NCI-H2171 (cell line): ENCODE data around the gene AQP6.

Experiments used
- DNase-seq: peaks from one replicate; lab custom pipeline; 2025; lab: John Stamatoyannopoulos, UW

The AQP6 gene

DNA sequence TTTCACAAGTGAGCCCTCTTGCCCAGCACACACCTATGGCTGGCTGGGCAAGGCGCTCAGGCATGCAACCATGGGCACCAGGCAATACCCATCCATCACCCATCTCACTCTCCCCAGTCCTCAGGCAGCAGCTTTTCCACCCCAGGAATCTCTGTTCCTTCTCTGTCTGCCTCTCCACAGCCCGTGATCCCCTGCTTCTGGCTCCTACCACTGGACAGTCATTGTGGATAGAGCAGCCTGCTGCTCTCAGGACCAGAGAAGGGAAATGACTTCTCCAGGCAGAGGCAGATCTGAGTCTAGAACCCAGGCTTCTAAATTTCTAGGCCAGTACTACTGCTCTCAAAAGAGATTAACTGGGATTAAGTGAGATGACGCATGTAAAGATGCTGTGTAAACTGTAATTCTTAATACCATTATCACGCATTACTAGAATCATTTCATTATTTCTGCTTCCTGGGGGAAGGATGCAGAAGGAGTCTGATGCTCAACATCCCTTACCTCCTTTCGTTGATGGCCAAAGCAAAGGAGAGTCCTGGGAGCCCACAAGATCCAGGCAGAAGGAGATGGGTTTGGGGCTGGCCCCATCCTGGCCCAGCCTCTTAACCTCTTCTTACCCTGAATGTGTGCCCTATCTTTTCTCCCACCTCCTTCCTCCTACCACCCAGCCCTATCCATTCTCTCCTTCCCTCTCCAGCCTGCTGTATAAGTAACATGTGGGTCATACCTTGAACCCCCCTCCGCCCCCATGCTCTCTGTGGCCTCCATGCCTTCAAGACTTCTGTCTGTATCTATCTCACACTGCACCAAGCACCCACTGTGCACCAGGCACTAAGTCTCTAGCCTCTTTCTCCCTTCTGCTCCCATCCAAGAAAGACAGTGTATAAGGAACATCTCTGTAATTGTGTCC lies 15.8 kb upstream of the AQP6 start:
- DNase-seq: no peak

DNA sequence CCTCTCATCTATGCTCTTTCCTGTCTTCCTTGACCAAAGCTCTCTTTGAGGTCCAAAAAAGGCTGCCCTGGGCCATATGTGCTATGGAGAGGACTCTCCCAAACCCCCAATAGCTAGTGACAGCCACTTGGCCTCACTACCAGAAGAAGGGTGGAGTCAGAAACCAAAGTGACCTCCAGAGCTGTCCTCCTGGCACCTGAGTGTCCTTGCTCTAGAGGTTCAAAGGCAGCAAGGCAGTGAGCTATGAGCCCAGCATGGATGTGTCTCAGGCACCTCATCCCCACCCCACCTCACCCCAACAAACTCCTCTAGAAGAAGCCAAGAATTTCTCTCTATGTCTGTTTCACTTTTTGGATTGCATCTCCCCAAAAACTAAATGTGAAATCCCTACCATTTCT lies 15.2 kb upstream of the AQP6 start:
- DNase-seq: no peak

DNA sequence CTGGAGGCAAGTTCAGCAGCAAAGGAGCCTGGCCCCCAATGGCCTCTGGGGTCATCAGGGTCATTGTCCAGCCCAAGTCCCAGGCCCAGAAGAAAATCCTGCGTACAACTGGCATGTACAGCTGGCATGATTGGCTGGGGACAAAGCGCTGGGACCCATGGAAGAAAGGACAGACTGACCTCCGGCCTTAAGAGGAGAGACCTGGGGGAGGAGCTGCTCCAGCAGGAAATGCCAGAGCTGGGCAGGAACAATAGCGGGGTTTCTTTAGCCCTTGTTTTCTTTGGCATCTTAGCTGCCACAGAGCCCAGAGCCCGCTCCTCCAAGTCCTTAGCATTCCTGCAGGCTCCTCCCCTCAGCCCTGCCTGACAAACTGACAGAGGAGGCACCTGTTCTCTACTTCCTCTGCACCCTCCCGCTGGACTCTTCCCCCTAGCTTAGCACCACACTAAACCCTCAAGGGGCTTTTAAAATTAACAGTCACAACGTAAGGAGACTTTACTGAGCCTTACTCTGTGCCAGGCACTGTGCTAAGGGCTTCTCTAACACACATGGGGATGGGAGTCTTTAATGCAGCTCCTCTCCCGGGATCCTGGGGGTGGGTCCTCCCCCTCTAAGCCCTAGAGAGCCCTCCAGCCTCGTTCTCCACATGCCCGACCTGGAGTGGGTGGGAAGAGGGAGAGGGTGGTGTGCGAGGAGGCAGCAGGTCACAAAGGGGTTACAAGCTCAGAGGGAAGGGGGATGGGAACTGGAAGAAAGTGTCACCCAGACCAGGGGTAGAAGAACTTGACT lies 12.9 kb upstream of the AQP6 start:
- DNase-seq: no peak

DNA sequence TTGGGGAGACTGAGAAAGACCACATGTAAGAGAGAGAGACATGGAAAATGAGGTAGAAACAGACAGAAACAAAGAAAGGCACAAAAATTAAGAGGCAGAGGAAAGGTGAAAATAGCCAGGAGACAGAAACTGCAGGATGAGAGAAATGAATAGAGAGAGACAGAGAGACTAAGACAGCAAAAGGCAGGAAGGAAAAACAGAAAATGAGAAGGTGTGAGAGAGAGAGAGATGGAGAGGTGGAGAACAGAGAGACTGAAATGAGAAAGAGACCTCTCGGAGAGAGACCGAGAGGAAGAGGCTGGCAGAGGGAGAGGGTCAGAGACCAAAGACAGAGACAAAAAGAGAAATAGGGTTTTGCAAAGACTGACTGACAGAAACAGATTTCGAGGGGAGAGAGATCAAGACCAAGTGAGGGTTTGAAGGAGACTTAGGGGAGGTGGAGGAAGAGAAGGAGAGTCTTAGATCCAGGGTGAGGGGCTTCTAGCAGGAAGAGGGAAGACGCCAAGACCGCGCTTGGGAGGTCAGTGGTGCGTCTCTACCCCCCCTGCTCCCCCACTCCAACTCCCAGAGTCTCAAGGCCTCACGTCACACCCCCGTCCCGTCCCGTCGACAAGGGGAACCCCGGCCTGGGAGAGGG lies 12.2 kb upstream of the AQP6 start:
- no peak for DNase-seq

DNA sequence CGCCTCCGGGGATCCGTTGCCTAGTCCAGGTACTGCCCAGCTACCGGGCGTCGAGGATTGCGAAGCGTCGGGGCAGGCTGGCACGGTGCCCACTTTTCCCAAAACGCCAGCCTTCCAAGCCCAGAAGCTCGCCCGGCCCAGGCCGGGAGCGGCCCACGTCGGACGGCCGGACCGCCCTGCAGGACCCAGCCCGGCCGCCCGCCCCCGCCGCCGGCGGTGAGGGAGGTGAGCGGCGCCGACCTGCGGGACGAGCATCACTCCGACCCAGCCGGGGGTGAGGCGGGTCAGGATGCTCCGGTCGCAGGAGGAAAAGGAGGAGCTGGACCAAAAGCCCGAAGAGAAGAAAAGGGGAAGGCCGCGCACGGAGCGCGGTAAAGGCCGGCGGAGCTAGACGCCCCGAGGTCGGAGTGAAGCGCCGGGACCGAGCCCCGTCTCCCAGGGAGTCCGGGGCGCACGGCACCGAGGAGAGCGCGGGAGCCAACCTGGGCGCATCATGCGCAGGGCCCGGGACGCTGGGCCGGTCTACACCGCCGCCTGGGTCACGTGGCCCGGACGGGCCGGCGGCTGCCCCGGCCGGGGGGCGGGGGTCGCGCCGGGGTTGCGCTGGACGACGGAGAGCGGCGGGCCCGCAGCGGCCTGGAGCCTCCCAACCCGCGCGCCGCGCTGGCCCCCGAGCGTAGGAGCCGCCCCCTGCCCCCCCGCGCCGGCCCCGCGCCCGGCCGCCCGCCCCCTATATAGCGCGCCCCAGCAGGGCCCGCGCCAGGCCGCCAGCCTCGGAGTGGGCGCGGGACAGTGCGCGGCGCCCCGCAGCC lies 11.4 kb upstream of the AQP6 start, which contains the start of gene AQP5:
Gene AQP5 (plus strand): TSS at position 762 of the 812 bp plus-strand sequence. CDS start 146 bp downstream, outside the sequence.
- DNase-seq: no peak

DNA sequence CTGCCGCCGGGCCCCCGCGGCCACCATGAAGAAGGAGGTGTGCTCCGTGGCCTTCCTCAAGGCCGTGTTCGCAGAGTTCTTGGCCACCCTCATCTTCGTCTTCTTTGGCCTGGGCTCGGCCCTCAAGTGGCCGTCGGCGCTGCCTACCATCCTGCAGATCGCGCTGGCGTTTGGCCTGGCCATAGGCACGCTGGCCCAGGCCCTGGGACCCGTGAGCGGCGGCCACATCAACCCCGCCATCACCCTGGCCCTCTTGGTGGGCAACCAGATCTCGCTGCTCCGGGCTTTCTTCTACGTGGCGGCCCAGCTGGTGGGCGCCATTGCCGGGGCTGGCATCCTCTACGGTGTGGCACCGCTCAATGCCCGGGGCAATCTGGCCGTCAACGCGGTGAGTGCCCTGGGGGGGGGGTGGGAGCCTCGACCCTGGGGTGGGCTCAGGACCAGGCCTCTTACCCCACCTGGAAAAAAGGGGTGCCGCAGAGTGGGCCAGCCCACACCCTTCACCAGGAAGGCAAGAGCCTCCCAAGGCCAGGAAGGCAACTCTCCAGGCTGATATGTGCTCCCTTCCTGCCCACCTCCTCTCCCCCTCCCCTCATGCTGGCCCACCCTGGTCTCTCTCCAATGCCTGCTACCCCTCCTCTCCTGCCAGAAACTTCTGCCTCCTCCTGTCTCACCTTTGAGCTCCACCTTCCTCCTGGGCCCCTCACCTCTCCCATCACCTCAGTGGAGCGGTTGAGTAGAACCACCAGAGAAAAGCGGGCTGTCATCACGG lies 10.6 kb upstream of the AQP6 start:
- no peak for DNase-seq

DNA sequence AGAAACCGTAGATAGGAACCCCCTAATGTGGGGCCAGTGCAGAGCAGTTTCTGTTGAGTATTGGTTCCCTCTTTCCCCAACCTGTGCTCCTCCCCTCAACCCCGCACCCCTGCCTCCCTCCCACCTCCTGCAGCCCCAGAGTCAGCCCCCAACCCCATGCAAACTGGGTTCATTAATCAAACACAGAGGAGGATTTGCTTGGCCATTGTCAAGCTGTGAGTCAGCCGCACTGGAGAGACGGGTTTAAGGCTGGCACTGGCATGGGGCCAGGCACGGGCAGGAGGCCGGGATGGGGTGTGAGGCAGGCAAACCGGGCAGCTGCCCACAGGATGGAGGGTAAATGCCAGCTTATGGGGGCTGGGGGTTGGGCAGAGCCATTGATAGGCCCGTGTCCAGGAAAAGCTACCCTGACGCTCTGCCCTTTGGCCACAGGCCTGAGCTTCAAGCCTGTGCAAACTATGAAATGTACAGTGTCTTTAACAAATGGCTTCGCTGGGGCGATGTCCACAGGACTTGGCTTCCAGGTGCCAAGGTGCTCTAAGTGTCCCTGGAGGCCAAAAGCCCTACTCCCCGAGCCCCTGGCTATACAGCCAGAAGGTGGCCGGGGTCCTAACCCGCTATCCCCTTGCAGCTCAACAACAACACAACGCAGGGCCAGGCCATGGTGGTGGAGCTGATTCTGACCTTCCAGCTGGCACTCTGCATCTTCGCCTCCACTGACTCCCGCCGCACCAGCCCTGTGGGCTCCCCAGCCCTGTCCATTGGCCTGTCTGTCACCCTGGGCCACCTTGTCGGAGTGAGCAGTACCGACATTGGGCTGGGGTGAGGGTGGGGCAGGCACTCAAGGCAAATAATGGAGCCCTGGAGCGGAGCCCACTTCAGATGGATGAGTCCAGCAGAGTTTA lies 9.6 kb upstream of the AQP6 start:
- DNase-seq: no peak

DNA sequence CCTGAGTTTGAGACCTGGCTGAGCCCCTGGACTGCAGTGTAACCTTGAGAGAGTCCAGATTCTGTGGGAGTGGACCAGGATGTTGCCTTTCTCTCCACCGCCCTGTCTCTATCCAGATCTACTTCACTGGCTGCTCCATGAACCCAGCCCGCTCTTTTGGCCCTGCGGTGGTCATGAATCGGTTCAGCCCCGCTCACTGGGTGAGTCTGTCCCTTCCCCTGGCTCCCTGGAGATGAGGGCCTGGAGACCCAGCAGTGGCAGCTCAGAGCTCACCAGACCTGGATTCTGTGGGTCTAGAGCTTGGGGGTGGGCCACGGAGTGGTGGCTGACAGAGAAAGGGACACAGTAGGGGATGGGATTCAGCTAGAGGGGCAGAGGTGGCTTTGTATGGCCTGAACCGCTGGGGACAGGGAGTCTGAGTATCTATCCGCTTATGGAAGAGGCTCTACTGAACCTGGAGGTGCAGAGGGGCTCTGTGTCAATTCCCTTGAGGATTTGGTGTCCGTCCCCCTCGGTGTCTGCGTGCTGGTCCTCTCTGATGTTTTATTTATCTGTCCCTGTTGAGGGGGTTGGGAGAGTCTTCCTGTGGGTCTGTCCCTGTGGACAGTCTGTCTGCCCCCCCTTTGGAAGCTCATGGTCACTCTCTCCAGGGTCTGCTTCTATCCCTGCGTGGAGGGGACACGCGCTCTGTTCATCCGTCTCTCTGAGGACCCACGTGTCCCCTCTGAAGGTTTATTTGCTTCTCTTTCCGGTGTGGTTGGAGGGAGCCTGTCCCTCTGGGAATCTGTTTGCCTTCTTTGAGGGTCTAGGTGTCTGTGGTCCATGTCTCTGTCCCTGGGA lies 8.6 kb upstream of the AQP6 start:
- DNase-seq: no peak

DNA sequence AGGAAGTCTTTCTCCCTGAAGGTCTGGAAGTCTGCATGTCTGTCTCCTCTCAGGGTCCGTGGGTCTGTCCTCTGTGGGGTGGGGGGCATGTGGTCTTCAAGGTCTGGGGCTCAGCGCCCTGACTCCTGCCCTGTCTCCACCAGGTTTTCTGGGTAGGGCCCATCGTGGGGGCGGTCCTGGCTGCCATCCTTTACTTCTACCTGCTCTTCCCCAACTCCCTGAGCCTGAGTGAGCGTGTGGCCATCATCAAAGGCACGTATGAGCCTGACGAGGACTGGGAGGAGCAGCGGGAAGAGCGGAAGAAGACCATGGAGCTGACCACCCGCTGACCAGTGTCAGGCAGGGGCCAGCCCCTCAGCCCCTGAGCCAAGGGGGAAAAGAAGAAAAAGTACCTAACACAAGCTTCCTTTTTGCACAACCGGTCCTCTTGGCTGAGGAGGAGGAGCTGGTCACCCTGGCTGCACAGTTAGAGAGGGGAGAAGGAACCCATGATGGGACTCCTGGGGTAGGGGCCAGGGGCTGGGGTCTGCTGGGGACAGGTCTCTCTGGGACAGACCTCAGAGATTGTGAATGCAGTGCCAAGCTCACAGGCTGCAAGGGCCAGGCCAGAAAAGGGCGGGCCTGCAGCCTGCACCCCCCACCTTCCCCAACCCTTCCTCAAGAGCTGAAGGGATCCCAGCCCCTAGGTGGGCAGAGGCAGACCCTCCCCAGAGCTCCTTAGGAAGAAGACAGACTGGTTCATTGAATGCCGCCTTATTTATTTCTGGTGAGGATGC lies 7.7 kb upstream of the AQP6 start:
- no peak for DNase-seq

DNA sequence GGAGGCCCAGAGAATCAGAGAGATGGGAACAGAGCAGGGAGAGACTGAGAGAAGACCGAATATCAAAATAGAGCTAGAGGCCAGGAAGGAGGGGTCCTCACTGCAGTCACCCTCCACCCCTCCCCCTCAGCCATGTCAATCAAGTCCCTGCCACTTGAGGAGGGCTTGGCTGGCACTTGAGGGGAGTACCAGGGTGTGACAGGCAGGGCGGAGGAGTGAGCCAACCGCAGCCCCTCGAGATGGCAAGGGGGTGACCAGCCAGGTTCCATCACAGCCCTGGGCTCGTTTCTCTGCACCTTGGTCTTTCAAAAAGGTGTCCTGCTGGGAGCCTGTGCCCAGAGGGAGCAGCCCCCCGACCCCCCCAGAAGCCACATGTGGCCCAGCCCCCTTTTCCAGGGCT lies 6.9 kb upstream of the AQP6 start:
- DNase-seq: no peak

DNA sequence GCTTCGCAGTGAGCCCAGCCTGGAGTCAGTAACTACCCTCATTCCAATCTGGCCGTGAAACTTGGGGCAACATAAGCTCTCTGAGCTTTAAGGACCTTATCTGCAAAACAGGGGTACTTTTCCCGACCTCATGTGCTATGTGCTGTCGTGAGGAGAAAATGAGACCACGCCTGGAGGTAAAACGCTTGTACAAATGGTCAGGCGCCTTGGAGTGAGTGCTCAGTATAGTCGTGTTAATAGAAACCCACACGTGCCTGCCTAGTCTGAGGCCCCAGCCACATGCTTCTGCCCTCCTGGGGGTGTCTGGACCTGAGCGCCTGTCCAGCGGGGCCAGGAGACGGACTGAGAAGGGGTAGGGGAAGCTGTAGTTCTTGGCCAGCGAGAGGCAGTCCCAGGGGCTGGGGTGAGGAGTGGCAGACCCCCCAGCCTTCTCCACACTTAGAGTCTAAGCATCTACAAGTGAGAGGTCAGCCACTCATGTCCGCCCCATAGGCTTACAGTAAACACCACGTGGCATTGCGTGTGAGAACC lies 6.2 kb upstream of the AQP6 start:
- no peak for DNase-seq

DNA sequence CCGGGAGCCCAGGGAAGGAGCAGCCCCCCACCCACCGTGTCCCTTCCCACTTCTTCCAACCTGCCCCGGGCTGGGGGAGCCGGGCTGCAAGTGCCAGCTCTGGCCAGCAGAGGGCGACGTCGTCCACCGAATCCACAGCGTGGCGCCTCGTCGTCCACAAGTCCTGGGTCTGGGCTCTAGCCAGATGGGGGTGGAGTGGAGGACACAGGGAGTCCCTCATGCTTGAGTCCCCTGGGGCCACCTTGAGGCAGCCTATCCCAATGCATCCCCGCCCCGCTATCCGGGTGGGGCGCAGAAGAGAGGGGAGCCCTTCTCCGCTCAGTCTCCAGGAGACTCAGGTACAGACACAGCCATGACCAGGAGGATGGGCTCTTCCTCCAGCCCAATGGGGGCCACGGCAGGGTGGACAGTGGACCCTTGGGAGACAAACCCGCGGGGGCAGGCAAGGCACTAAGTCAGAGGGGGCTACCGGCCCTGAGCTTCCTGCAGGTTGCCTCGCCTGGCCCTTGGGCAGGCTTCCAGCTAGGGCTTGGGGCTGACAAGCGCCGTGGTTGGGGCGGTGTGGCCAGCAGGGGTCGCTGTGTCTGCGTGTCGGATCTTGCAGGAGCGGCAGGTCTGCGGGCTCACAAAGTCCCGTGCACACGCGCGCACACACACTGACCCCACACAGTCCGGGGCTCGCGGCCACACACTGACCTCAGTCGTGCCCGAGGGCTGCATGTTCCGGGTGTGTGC lies 5.5 kb upstream of the AQP6 start:
- DNase-seq: peak; percentile 97

DNA sequence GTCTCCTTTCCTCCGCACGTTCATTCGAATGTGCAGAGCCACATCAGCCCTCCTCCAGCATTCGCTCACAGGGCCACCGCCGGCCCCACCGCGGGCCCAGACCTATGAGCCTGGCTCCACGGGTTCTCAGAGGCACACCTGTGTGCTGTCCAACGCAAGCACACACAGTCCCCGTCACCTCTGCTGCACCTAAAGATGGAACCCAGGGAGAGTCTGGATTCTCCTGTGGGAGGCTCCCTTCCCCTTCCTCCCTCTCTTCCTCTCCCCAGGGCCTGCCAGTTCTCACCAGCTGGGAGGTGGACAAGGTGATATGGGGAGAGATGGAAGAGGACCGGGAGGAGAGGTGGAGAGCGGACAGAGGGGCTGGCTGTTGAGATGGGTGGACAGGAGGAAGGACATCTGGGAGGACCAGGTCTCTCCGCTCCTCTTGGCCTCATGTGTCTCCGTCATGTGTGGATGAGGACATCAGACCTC lies 4.9 kb upstream of the AQP6 start:
- DNase-seq: no peak

DNA sequence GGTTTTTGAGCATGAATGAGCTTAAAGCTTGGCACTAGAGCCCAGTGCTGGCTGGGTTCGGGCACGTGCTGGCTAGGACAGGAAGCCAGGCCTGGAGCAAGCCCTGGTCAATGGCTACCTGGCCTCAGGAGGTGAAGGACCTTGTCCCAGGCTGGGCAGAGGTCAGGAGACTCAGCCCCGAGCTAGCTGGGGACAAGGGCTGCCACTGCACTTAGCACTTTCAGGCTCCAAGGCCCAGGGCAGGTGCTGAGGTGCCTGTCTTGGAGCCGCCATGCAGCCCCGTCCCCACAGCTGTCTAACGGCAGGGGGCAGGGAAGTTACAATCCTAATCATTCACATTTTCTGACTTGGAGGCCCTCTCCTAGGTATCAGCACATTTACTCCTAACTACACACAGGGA lies 4.3 kb upstream of the AQP6 start:
- DNase-seq: no peak

DNA sequence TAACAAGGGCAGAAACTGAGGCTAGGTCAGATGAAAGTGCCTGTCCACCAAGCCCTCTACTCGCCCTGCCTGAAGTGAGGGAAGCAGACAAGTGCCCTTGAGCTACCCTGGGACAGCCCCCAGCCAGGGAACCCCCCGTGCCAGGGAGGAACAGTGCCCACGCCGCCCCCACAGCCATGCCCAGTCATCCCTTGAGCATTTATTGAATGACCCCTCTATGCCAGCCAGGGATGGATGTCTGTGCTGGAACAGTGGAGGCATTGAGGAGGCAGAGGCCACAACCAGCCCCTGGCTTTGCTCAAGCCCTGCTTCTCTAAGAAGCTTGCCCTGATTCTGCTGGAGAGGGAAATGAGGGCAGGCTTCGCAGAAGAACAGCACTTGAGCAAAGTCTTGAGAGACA lies 3.7 kb upstream of the AQP6 start:
- no peak for DNase-seq

DNA sequence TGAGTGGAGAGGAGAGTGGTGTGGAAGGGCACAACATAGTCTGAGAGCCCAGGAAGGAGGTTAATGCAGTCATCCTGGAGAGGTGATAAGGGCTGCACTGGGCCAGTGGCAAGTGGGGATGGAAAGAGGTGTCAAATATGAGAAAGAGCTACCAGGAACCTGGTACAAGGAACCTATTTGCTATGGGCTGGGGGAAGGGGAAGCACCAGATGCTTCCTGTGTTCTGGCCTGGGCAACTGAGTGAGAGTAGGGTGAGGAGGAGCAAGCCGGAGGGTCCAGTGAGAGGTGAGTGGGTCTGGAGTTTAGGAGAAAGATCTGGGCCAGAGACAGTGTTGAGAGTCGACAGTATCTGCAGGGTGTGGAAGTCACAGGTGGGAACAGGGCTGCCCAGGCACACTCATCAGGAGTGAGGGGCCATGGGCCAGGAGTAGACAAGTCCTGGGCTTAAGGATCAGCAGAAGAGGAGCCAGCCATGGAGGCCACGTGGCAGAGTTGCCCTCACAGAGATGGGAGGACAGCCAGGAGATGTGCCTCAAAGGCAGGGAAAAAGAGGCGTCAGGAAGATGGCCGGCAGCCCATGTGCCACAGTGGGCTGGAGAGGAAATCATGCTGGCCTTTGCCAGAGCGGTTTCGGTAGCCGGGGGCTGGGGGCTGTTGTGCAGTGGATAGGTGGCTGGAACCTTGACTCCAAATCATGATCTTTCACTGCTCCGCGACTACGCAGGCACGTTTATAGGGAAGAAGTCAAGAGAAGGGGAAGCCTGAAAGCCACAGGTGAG lies 2.9 kb upstream of the AQP6 start:
- DNase-seq: no peak
